ENCODE results near the gene AK8.

The AK8 gene

DNA sequence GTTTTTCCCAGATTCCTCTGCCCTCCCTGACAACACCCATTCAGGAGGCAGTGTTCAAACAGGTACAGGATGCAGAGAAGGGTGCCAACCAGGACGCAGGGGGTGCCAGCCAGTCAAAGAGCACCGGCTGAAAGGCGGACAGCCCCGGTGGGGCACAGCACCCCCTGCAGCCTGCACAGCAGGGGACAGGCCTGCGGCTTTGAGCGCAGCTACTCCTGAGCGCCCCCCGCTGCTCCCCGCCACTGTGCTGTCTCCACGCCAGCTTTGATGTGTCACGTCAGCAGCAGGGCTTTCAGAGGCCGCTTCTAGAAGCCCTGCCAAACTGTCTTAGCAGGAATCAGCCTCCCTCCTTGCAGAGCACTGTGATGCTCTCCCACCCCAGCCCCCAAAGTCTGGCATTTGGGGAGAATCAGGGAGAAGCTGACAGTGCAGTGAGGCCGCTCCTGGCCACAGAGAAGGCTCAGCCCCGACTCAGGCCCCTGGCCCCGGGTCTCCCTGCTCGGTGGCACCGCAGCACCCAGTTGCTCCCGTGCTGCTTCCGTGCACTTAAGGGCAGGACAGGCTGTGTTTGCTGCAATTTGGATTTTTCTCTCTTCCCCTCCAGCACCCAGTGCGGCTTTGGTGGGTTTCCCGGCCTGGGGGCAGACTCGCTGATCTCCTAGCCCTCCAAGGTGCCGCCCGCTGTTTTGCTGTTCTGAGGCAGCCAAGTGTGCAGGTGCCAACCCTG is 20.3 kb downstream of the AK8 start:
- DNase-seq, result peak; percentile 32

- DNase-seq, result no peak
Observed at GRCh38 chr9:132857031-132857430, 21.1 kb downstream of the AK8 start.

GRCh38 chr9:132855904-132856303 is 22.2 kb downstream of the AK8 start:
- DNase-seq, result no peak

DNA sequence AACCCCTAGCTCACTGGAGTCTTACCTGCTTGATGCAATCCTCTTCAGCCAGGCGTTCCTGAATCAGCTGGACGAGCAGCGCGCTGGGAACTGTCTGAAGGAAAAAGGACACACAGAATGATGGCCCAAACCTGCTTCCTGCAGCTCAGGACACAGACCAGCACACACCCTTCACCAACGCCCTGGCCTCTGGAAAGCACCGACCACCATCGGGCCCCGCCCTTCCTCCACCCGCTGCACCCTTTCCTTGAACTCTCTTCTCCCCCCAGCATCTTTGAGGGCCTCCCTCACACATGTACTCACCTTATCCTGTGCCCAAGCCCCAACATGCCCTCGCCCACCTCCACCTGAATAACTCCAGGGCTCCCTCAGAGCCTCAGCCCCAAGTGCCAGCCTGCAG is 23.3 kb downstream of the AK8 start:
- no peak for DNase-seq

- no peak for DNase-seq
Observed at GRCh38 chr9:132853482-132853881, 24.6 kb downstream of the AK8 start.

GRCh38 chr9:132849185-132849706 is 28.8 kb downstream of the AK8 start:
- peak; percentile 70 for DNase-seq

GRCh38 chr9:132846918-132847515 is 31.1 kb downstream of the AK8 start:
- no peak for DNase-seq

DNA sequence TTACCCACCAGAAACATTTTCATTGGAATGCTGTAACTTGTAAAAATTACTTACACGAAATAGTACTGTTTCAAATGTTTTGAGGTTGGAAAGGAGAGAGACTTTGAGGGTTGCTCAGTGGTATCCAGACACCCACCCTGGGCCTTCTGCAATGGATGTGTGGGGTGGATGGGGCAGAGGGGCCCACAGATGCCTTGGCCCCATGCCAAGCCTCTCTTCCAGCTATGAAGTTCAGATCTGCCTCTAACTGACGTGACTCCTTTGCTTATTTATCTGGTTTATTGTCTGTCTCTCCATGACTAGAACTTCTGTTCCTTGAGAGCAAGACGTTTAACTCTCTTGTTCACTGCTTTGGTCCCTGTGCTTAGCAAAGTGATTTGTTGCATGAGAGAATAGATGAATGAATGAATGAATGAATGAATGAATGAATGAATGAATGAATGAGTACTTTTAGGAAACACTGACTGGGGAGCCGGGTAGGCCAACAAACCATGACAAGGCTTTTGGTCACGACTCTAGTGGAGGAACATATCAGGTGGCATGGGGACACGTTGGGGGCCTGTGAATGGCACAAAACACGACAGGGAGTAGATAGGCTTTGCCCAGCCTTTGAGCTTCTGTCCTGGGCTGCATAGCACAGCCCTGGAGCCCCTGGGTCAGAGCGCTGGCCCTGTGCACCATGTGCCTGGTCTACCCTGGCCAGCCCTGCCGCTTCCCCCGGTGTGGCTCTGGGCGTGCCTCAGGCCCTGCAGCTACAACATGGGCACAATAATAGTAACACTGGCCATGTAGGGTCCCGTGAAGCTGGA is 31.8 kb downstream of the AK8 start:
- no peak for DNase-seq

DNA sequence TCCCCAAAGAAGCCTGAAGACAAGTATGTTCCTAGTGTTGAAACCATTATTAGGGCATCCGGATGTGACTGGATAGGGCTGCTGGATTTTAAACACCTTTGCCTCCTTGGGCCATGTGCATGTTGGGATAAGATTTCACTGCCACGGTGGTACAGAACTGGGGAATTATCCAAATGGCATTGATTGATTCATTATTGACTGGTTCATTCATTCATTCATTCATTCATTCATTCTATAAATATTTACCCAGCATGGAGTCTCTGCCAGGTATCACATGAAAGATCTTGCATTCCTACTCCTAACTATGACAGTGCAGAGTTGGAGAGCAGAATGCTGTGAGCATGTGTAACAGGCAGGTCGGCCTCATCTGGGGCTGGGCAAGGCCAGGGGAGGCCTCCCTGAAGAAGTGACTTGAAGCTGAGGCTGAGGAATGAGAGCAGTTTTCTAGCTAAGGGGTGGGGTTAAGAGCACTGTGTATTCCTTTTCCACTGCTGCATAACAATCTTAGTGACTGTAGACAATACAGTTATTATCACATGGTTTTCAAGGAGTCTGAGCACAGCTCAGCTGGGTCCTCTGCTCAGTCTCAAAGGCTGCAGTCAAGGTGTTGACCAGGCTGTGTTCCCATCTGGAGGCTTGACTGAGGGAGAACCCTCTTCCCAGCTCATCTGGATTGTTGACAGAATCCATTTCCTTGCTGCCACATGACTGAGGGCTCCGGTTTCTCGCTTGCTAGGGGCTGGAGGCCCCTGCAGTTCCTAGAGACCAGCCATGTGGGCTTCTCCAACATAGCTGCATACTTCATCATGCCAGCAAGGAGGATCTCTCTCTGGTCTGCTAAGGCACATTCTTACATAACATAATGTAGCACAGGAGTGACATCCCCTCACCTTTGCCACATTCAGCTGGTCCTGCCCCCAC is 35.7 kb downstream of the AK8 start:
- DNase-seq, result no peak

GRCh38 chr9:132840980-132841379 is 37.1 kb downstream of the AK8 start:
- DNase-seq, result no peak

DNA sequence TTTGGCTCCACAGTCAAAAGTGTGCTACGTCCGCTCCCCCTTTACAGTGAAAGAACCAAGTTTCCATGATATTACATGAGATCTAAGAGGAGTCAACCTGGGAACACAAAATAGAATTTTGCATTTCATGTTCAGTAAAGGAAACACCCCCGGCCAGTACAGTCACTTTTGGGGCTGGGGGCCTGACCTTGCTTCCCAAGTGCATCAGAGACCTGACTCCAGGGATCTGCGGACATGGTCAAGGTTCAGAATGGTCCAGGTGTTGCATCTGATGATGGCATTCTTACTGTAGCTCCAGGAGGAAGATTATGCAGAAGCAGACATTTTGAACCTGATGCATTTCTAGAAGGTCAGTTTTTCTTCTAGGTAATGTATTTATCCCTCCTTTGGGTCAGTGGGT is 39.8 kb downstream of the AK8 start:
- no peak for DNase-seq

DNA sequence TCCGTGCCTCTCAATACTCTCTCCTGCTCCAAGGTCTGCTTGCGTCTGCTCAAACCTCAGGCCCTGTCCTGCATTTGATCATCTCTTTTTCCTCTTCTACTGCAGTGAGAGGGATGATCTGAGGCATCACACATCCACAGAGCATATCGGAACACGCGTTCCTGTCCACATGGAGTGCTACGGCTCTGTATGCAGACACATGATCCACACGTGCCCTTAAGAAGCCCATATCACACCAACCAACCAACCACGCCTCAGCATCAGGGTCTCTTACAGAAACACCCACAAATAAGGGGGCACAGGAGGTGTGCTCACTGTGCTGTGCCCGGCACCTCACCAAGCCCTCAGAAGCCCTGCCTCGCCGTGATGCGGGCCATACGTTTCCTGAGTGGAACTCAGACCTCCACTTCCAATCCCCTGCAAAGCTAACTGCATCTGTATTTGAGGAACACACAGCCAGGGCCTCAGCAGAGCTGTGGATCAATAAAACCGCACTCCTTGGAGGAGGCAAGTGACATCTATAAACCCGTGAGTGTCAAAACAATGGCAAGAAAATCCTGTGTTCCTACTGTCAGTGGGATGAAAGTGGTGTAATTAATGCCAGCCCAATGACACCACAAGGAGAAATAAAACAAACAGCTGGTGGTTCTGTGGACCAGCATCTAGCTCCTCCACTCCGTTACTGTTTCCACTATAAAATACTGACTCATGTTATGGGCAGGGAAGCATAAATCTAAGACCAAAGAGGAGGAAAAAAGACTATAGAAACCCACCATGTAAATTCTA is 40.4 kb downstream of the AK8 start:
- DNase-seq, result no peak

DNA sequence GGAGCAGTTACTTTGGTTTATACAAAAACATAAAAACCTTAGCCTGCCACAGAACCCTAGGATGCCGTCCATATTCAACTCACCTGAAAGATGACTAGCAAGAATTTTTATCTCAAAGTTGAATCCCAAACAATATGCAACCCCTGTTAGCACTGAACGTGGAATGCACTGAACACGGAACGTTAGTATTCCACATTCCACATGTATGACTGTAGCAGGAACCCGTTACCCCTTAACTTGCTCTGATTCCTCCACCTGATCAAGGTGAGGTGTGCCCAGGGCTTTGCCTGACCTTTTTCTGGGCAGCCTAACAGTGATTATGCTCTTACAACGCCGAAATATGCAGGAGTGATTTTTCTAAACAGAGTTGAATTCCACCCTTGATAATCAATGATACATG is 43.7 kb downstream of the AK8 start:
- DNase-seq, result no peak

- DNase-seq, result no peak
Observed at GRCh38 chr9:132833550-132834121, 44.4 kb downstream of the AK8 start.

GRCh38 chr9:132832171-132832881 is 45.8 kb downstream of the AK8 start:
- DNase-seq, result no peak

- DNase-seq, result no peak
Observed at GRCh38 chr9:132828201-132828770, 49.8 kb downstream of the AK8 start.

DNA sequence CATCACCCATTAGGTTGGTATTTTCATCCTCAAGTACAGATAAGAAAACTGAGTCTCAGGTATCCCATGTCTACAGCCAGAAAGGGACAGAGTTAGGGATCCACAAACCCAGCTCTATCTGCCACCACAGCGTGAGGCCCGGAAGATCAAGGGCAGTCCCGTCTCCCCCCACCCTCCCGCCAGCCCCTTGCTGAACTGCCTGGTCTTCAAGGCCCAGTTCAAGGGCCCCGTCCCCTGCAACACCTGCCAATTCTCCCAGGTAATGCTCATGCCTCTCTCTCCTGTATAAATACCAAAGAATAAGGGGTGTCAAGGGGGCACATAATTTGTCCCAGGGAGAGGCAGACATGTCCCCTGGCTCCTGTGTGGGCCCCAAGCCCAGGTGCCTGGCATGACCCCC is 50.7 kb downstream of the AK8 start:
- no peak for DNase-seq

DNA sequence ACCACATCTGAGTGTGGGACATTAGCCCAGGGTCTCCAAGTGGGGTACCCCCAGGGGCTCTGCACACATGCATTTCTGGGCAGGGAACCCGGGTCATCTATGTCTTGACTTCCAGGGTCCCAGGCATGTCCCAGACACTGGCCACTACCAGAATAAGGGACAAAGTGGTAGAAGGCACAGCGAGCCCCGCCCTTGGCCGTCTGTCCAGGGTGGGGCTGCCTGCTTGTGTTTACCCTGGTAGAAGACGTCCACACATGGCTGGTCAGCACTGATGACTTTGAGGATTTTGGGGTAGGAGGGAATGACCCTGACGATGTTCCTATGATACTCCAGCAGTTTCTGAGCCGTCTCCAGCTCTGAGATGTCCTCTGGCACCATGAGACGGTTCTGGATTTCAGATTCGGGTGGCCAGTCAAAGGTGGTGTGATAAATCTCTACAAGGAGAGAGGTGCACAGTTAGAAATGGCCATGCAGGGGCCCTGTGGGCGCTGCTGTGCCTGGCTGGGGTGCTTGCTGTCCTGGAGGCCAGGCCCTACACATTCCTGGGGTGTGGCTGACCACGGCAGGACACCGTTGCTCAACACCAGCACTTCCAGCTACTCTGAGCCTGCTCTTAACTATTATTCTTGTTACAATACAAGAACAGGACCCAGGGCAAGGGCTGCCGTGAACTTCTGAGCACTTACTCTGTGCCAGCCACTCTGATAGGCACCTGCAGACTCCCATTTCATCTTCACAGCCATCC is 51.3 kb downstream of the AK8 start:
- DNase-seq, result no peak

- DNase-seq, result no peak
Observed at GRCh38 chr9:132826131-132826530, 52.0 kb downstream of the AK8 start.

DNA sequence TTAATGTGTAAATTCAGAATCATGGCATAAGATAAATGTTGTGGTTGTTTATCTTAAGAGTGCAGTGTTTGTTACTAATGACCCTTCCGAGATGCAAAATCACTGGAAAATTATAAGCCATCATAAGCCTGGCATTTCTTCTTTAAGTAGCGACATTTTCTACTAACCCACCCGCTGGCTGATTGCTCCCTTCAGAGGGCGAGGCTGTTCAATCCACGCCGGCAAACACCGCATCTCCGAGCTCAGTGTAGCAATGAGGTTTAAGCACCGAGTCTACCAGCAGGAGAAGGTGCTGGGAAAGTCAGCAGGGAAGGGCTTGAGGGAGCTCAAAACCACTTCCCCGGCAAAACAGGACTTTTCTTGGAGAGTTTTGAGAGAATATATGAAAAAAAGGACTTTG is 52.7 kb downstream of the AK8 start:
- no peak for DNase-seq

All from NCI-H1092 treated with DMSO at 0.1 percent for 48 hours (cell line).